ENCODE data around the gene FCHSD2. TPM values are rescaled to one million over a fixed set of nuclear protein-coding genes. Genes with fewer than 3 reads are reported as not detected.

The FCHSD2 gene
- total and polyA plus RNA-seq, 2 donors (not counting 1 experiment from before 2014, with no cell fraction given): 19.5 to 40.6 TPM

DNA sequence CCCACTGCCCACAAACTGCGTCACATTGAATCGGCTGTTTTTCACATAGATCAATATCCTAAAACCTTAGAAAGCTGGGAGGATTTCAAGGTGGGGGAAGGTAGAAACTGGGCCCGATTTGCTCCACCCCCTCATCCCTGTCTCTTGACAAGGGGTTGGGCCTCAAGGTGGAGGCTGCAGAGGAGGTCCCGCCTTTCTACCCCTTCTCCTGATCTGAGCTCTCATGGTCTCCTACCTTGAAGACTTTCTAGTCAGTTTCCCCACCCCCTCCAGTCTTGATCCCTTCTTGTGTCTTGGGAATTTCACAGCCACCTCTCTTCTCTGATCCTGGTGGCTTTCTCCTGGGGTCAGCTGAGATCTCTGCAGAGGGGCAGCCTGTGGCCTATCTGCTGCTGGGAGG, 343.8 kb downstream of the FCHSD2 start:
- no peaks in the 10 kb centered on the region for H3K79me2 ChIP-seq (ENCODE audit: control insufficient read depth, insufficient read depth, low read length)
- H3K4me1 ChIP-seq (ENCODE audit: control insufficient read depth, extremely low read depth, insufficient read depth, low read length): peaks cover 7% of the 10 kb centered on the region
- H3K4me3 ChIP-seq (replicated peaks in 1 of 4; ENCODE audit: control extremely low read depth in 1 of 4, insufficient read depth in 1 of 4, low read depth in 3 of 4, low read length in 4 of 4): no peak overlapping the region
- H3K36me3 ChIP-seq (ENCODE audit: control insufficient read depth, insufficient read depth, low read length): no peaks in the 10 kb centered on the region
- TF ChIP-seq EZH2 (IDR thresholded peaks at IDR 0.05; ENCODE audit: low read length, missing control alignments): no peak
- no peak for TF ChIP-seq CTCF (conservative IDR thresholded peaks at IDR 0.05 in 1 of 2, IDR thresholded peaks at IDR 0.05 in 1 of 2; ENCODE audit: low read depth in 1 of 2, low read length in 2 of 2)
- no peak for DNase-seq (ENCODE audit: low read depth in 2 of 2)
- H2AFZ ChIP-seq (ENCODE audit: low read length): no peak overlapping the region
- H3K9me3 ChIP-seq (ENCODE audit: control insufficient read depth, insufficient read depth, low read depth, low read length): no peaks in the 10 kb centered on the region
- H4K20me1 ChIP-seq (ENCODE audit: control insufficient read depth, extremely low read depth, insufficient read depth, low read length): no peaks in the 10 kb centered on the region
- no peak overlapping the region for H3K9ac ChIP-seq (ENCODE audit: insufficient read depth, low read length)
- H3K27me3 ChIP-seq (ENCODE audit: control insufficient read depth, insufficient read depth, low read length): no peaks in the 10 kb centered on the region
- no peak overlapping the region for H3K4me2 ChIP-seq (ENCODE audit: extremely low read depth, insufficient read depth, low read length)
- H3K27ac ChIP-seq (ENCODE audit: insufficient read depth, low read length): no peak overlapping the region

GRCh38 chr11:72793425-72794367, 348.4 kb downstream of the FCHSD2 start, which contains the start of gene STARD10:
TSS of gene STARD10 (minus strand) at chr11:72794047. CDS start at chr11:72781181, 12,866 bp downstream.
- Histone ChIP-seq H3K4me2 (ENCODE audit: extremely low read depth, insufficient read depth, low read length) (peak within 1 kb of the TSS; percentile 84), H3K4me1 (ENCODE audit: control insufficient read depth, extremely low read depth, insufficient read depth, low read length) (peaks cover 16% of the 10 kb centered on the region), H3K36me3 (ENCODE audit: control insufficient read depth, insufficient read depth, low read length) (no peaks in the 10 kb centered on the region), H3K9me3 (ENCODE audit: control insufficient read depth, insufficient read depth, low read depth, low read length) (no peaks in the 10 kb centered on the region), H3K27me3 (ENCODE audit: control insufficient read depth, insufficient read depth, low read length) (no peaks in the 10 kb centered on the region), H3K27ac (ENCODE audit: insufficient read depth, low read length) (peak within 1 kb of the TSS; percentile 65), H3K79me2 (ENCODE audit: control insufficient read depth, insufficient read depth, low read length) (no peaks in the 10 kb centered on the region), H3K4me3 (replicated peaks in 1 of 4; ENCODE audit: control extremely low read depth in 1 of 4, insufficient read depth in 1 of 4, low read depth in 3 of 4, low read length in 4 of 4) (peak within 1 kb of the TSS; percentile 51 to 77 (median 66)), H2AFZ (ENCODE audit: low read length) (peak within 1 kb of the TSS; percentile 88), H3K9ac (ENCODE audit: insufficient read depth, low read length) (peak within 1 kb of the TSS; percentile 51), H4K20me1 (ENCODE audit: control insufficient read depth, extremely low read depth, insufficient read depth, low read length) (no peaks in the 10 kb centered on the region)
- DNase-seq (ENCODE audit: low read depth in 2 of 2): peak; percentile 90 to 94
- TF ChIP-seq EZH2 (IDR thresholded peaks at IDR 0.05; ENCODE audit: low read length, missing control alignments): no peak
- peak; percentile 83 to 88 for TF ChIP-seq CTCF (conservative IDR thresholded peaks at IDR 0.05 in 1 of 2, IDR thresholded peaks at IDR 0.05 in 1 of 2; ENCODE audit: low read depth in 1 of 2, low read length in 2 of 2)

GRCh38 chr11:72793076-72793424, 349.1 kb downstream of the FCHSD2 start:
- TF ChIP-seq CTCF (conservative IDR thresholded peaks at IDR 0.05 in 1 of 2, IDR thresholded peaks at IDR 0.05 in 1 of 2; ENCODE audit: low read depth in 1 of 2, low read length in 2 of 2) (no peak), EZH2 (IDR thresholded peaks at IDR 0.05; ENCODE audit: low read length, missing control alignments) (no peak)
- H3K27ac ChIP-seq (ENCODE audit: insufficient read depth, low read length): peak overlapping the region; percentile 65
- DNase-seq (ENCODE audit: low read depth in 2 of 2): no peak
- no peak overlapping the region for H3K9ac ChIP-seq (ENCODE audit: insufficient read depth, low read length)
- no peaks in the 10 kb centered on the region for H3K79me2 ChIP-seq (ENCODE audit: control insufficient read depth, insufficient read depth, low read length)
- peak overlapping the region; percentile 85 for H2AFZ ChIP-seq (ENCODE audit: low read length)
- no peaks in the 10 kb centered on the region for H3K27me3 ChIP-seq (ENCODE audit: control insufficient read depth, insufficient read depth, low read length)
- H3K36me3 ChIP-seq (ENCODE audit: control insufficient read depth, insufficient read depth, low read length): no peaks in the 10 kb centered on the region
- H4K20me1 ChIP-seq (ENCODE audit: control insufficient read depth, extremely low read depth, insufficient read depth, low read length): no peaks in the 10 kb centered on the region
- H3K4me3 ChIP-seq (replicated peaks in 1 of 4; ENCODE audit: control extremely low read depth in 1 of 4, insufficient read depth in 1 of 4, low read depth in 3 of 4, low read length in 4 of 4): peak overlapping the region in 2 of 4 experiments; percentile 10 to 77
- H3K4me2 ChIP-seq (ENCODE audit: extremely low read depth, insufficient read depth, low read length): peak overlapping the region; percentile 71
- peaks cover 16% of the 10 kb centered on the region for H3K4me1 ChIP-seq (ENCODE audit: control insufficient read depth, extremely low read depth, insufficient read depth, low read length)
- H3K9me3 ChIP-seq (ENCODE audit: control insufficient read depth, insufficient read depth, low read depth, low read length): no peaks in the 10 kb centered on the region
